ENCODE results near the gene NDFIP1. TPM values are rescaled to one million over a fixed set of nuclear protein-coding genes. Genes with fewer than 3 reads are reported as not detected.

The NDFIP1 gene
- polyA plus RNA-seq, 1 donor (not counting 4 experiments of a cell fraction or from before 2014, with no cell fraction given), result 38.2 TPM

GRCh38 chr5:142128675-142129208, 20.2 kb downstream of the NDFIP1 start:
- no peaks in the 10 kb centered on the region for H4K20me1 ChIP-seq (ENCODE audit: control insufficient read depth, extremely low read depth, insufficient read depth, low read length)
- dilution Hi-C loops (cut with MboI; ENCODE audit: extremely low pct_ligation_motif_present, low sequenced_read_pairs), result no loop called here
- H3K9ac ChIP-seq (ENCODE audit: control insufficient read depth, extremely low read depth, insufficient read depth, low read length), result no peak overlapping the region

GRCh38 chr5:142129446-142130066, 21.0 kb downstream of the NDFIP1 start:
- Histone ChIP-seq H3K4me1 (ENCODE audit: control insufficient read depth, extremely low read depth, insufficient read depth, low read length) (no peaks in the 10 kb centered on the region), H3K27me3 (ENCODE audit: control insufficient read depth, extremely low read depth, insufficient read depth, low read length) (no peaks in the 10 kb centered on the region), H3K9me3 (ENCODE audit: control insufficient read depth, low read depth, low read length) (no peaks in the 10 kb centered on the region), H3K9me1 (ENCODE audit: control insufficient read depth, extremely low read depth, insufficient read depth, low read length) (no peaks in the 10 kb centered on the region), H3K4me3 (ENCODE audit: control insufficient read depth in 2 of 3, extremely low read depth in 1 of 3, insufficient read depth in 2 of 3, low read depth in 1 of 3, low read length in 3 of 3) (no peak overlapping the region), H2AFZ (ENCODE audit: control insufficient read depth, low read length) (no peak overlapping the region), H3K27ac (ENCODE audit: control insufficient read depth, insufficient read depth, low read length) (no peak overlapping the region), H3K9ac (ENCODE audit: control insufficient read depth, extremely low read depth, insufficient read depth, low read length) (no peak overlapping the region), H3K4me2 (ENCODE audit: control insufficient read depth, extremely low read depth, insufficient read depth, low read depth, low read length) (no peak overlapping the region), H4K20me1 (ENCODE audit: control insufficient read depth, extremely low read depth, insufficient read depth, low read length) (no peaks in the 10 kb centered on the region), H3K36me3 (ENCODE audit: control insufficient read depth in 2 of 2, extremely low read depth in 1 of 2, insufficient read depth in 2 of 2, low read length in 2 of 2) (peaks cover 6 to 10% of the 10 kb centered on the region in 2 experiments), H3K79me2 (ENCODE audit: control insufficient read depth, insufficient read depth, low read length) (peaks cover 54% of the 10 kb centered on the region)
- FAIRE-seq, result no peak
- no peak for DNase-seq (ENCODE audit: low read depth, low spot score)
- TF ChIP-seq EZH2 (IDR thresholded peaks at IDR 0.05; ENCODE audit: low read length), result no peak
- TF ChIP-seq, protein P1, sequence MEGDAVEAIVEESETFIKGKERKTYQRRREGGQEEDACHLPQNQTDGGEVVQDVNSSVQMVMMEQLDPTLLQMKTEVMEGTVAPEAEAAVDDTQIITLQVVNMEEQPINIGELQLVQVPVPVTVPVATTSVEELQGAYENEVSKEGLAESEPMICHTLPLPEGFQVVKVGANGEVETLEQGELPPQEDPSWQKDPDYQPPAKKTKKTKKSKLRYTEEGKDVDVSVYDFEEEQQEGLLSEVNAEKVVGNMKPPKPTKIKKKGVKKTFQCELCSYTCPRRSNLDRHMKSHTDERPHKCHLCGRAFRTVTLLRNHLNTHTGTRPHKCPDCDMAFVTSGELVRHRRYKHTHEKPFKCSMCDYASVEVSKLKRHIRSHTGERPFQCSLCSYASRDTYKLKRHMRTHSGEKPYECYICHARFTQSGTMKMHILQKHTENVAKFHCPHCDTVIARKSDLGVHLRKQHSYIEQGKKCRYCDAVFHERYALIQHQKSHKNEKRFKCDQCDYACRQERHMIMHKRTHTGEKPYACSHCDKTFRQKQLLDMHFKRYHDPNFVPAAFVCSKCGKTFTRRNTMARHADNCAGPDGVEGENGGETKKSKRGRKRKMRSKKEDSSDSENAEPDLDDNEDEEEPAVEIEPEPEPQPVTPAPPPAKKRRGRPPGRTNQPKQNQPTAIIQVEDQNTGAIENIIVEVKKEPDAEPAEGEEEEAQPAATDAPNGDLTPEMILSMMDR (optimal IDR thresholded peaks at IDR 0.05 in 1 of 3, IDR thresholded peaks at IDR 0.05 in 1 of 3, conservative IDR thresholded peaks at IDR 0.05 in 1 of 3; ENCODE audit: extremely low read depth in 1 of 3, insufficient read depth in 2 of 3, low read length in 3 of 3), result no peak
- dilution Hi-C loops (cut with MboI; ENCODE audit: extremely low pct_ligation_motif_present, low sequenced_read_pairs), result no loop called here

More at GRCh38 chr5:142128675-142129208, 20.2 kb downstream of the NDFIP1 start:
- H2AFZ ChIP-seq (ENCODE audit: control insufficient read depth, low read length), result no peak overlapping the region
- peak; percentile 57 for FAIRE-seq
- H3K27me3 ChIP-seq (ENCODE audit: control insufficient read depth, extremely low read depth, insufficient read depth, low read length), result no peaks in the 10 kb centered on the region
- no peaks in the 10 kb centered on the region for H3K9me3 ChIP-seq (ENCODE audit: control insufficient read depth, low read depth, low read length)
- H3K4me3 ChIP-seq (ENCODE audit: control insufficient read depth in 2 of 3, extremely low read depth in 1 of 3, insufficient read depth in 2 of 3, low read depth in 1 of 3, low read length in 3 of 3), result no peak overlapping the region
- no peak overlapping the region for H3K27ac ChIP-seq (ENCODE audit: control insufficient read depth, insufficient read depth, low read length)
- H3K79me2 ChIP-seq (ENCODE audit: control insufficient read depth, insufficient read depth, low read length), result peaks cover 60% of the 10 kb centered on the region
- no peak for TF ChIP-seq EZH2 (IDR thresholded peaks at IDR 0.05; ENCODE audit: low read length)
- TF ChIP-seq, protein P1 (optimal IDR thresholded peaks at IDR 0.05 in 1 of 3, IDR thresholded peaks at IDR 0.05 in 1 of 3, conservative IDR thresholded peaks at IDR 0.05 in 1 of 3; ENCODE audit: extremely low read depth in 1 of 3, insufficient read depth in 2 of 3, low read length in 3 of 3), result no peak
- peaks cover 7% of the 10 kb centered on the region for H3K4me1 ChIP-seq (ENCODE audit: control insufficient read depth, extremely low read depth, insufficient read depth, low read length)
- peaks cover 6 to 8% of the 10 kb centered on the region in 2 experiments for H3K36me3 ChIP-seq (ENCODE audit: control insufficient read depth in 2 of 2, extremely low read depth in 1 of 2, insufficient read depth in 2 of 2, low read length in 2 of 2)
- H3K4me2 ChIP-seq (ENCODE audit: control insufficient read depth, extremely low read depth, insufficient read depth, low read depth, low read length), result no peak overlapping the region
- H3K9me1 ChIP-seq (ENCODE audit: control insufficient read depth, extremely low read depth, insufficient read depth, low read length), result no peaks in the 10 kb centered on the region
- no peak for DNase-seq (ENCODE audit: low read depth, low spot score)
